ENCODE measurements around the gene PPP6R2.
"Not testable (repeated sequence)": the region's sequence is repeated elsewhere in the genome, so short reads cannot be mapped to it uniquely, and the experiment has no call there.

PPP6R2 gene

GRCh38 chr22:50318698-50319411, 24.3 kb upstream of the PPP6R2 start:
- in situ Hi-C loops (cut with MboI; ENCODE audit: low sequenced_read_pairs, unreplicated experiment) = no loop called here
- TF ChIP-seq CTCF (IDR thresholded peaks at IDR 0.05; ENCODE audit: borderline replicate concordance, control extremely low read depth, extremely low read depth, insufficient read depth, missing control alignments) = no peak
- no peak for DNase-seq (ENCODE audit: low spot score)

- DNase-seq (ENCODE audit: low spot score) = peak; percentile 22
- in situ Hi-C loops (cut with MboI; ENCODE audit: low sequenced_read_pairs, unreplicated experiment) = no loop called here
- no peak for TF ChIP-seq CTCF (IDR thresholded peaks at IDR 0.05; ENCODE audit: borderline replicate concordance, control extremely low read depth, extremely low read depth, insufficient read depth, missing control alignments)
Observed at GRCh38 chr22:50319503-50319951, 23.6 kb upstream of the PPP6R2 start.

- no peak for DNase-seq (ENCODE audit: low spot score)
- TF ChIP-seq CTCF (IDR thresholded peaks at IDR 0.05; ENCODE audit: borderline replicate concordance, control extremely low read depth, extremely low read depth, insufficient read depth, missing control alignments) = no peak
- in situ Hi-C loops (cut with MboI; ENCODE audit: low sequenced_read_pairs, unreplicated experiment) = loop anchor here (10.0 kb wide), 1 partner anchor 45 kb away; the partner anchor contains the start of gene MAPK11
Observed at GRCh38 chr22:50320116-50320515, 23.0 kb upstream of the PPP6R2 start.

- peak; percentile 15 for DNase-seq (ENCODE audit: low spot score)
- TF ChIP-seq CTCF (IDR thresholded peaks at IDR 0.05; ENCODE audit: borderline replicate concordance, control extremely low read depth, extremely low read depth, insufficient read depth, missing control alignments) = no peak
- in situ Hi-C loops (cut with MboI; ENCODE audit: low sequenced_read_pairs, unreplicated experiment) = loop anchor here (10.0 kb wide), 1 partner anchor 46 kb away; the partner anchor contains the start of gene MAPK11
Observed at GRCh38 chr22:50320671-50321325, 22.3 kb upstream of the PPP6R2 start.

- not testable (repeated sequence) for DNase-seq (ENCODE audit: low spot score)
- in situ Hi-C loops (cut with MboI; ENCODE audit: low sequenced_read_pairs, unreplicated experiment) = loop anchor here (10.0 kb wide), 1 partner anchor 48 kb away; the partner anchor contains the start of gene MAPK11
Observed at GRCh38 chr22:50322382-50323104, 20.6 kb upstream of the PPP6R2 start.

- no peak for TF ChIP-seq CTCF (IDR thresholded peaks at IDR 0.05; ENCODE audit: borderline replicate concordance, control extremely low read depth, extremely low read depth, insufficient read depth, missing control alignments)
- DNase-seq (ENCODE audit: low spot score) = peak; percentile 7
- in situ Hi-C loops (cut with MboI; ENCODE audit: low sequenced_read_pairs, unreplicated experiment) = loop anchor here (10.0 kb wide), 1 partner anchor 49 kb away; the partner anchor contains the start of gene MAPK11
Observed at GRCh38 chr22:50323900-50324299, 19.2 kb upstream of the PPP6R2 start.
